ENCODE results near the gene FCN3. TPM values are rescaled to one million over a fixed set of nuclear protein-coding genes. Genes with fewer than 3 reads are reported as not detected.

FCN3 gene
- total and polyA plus RNA-seq, 9 of the 15 experiments (the other 6 are each of a cell fraction or from before 2014, with no cell fraction given) = 0.49 TPM; not detected in 8

- TF ChIP-seq ZNF561 (CRISPR knock-in tag; conservative IDR thresholded peaks at IDR 0.05) = no peak
- TF ChIP-seq ZNF780A (CRISPR knock-in tag; IDR thresholded peaks at IDR 0.05) = 0 out of 2 replicates have a peak, but pooled peaks have one; percentile 56
- TF ChIP-seq GATAD2B (IDR thresholded peaks at IDR 0.05; ENCODE audit: borderline replicate concordance) = no peak
- no peak for TF ChIP-seq EP300 (IDR thresholded peaks at IDR 0.05; ENCODE audit: low read length)
- TF ChIP-seq ZNF717 (CRISPR knock-in tag; IDR thresholded peaks at IDR 0.05) = peak; percentile 56; the same call in 1 of the 2 replicates
- TF ChIP-seq HEY1 (CRISPR knock-in tag; IDR thresholded peaks at IDR 0.05; ENCODE audit: borderline replicate concordance) = no peak
- no peak for TF ChIP-seq ETV1 (tag; conservative IDR thresholded peaks at IDR 0.05; ENCODE audit: low read depth)
- no peak for TF ChIP-seq ZNF668 (CRISPR knock-in tag; IDR thresholded peaks at IDR 0.05)
- TF ChIP-seq RNF2 (IDR thresholded peaks at IDR 0.05) = 0 out of 2 replicates have a peak, but pooled peaks have one; percentile 29
- TF ChIP-seq ZNF133 (CRISPR knock-in tag; IDR thresholded peaks at IDR 0.05) = no peak
- 0 out of 2 replicates have a peak, but pooled peaks have one; percentile 49 for TF ChIP-seq ZNF740 (CRISPR knock-in tag; IDR thresholded peaks at IDR 0.05)
- no peak for TF ChIP-seq ZNF740 (tag; IDR thresholded peaks at IDR 0.05)
- no peak for TF ChIP-seq COPS2 (conservative IDR thresholded peaks at IDR 0.05)
- 0 out of 2 replicates have a peak, but pooled peaks have one; percentile 44 for TF ChIP-seq PATZ1 (CRISPR knock-in tag; IDR thresholded peaks at IDR 0.05; ENCODE audit: borderline replicate concordance)
- no peak for TF ChIP-seq RBM39 (optimal IDR thresholded peaks at IDR 0.05; ENCODE audit: low read depth, low read length)
- no peak for TF ChIP-seq ZNF324 (CRISPR knock-in tag; IDR thresholded peaks at IDR 0.05)
- 0 out of 2 replicates have a peak, but pooled peaks have one; percentile 75 for TF ChIP-seq NR1H2 (CRISPR knock-in tag; IDR thresholded peaks at IDR 0.05)
- no peak for TF ChIP-seq U2AF2 (optimal IDR thresholded peaks at IDR 0.05; ENCODE audit: low read depth, low read length)
- no peak for TF ChIP-seq FOS (IDR thresholded peaks at IDR 0.05; ENCODE audit: extremely low read depth, insufficient read length)
- TF ChIP-seq ATF1 (CRISPR knock-in tag; IDR thresholded peaks at IDR 0.05) = no peak
- TF ChIP-seq ATF1 (tag; IDR thresholded peaks at IDR 0.05) = no peak
These were observed 7.4 kb downstream of the FCN3 start (continued) for GRCh38 chr1:27367160-27367650.
